Adrenal gland (tissue), 12 donors: ENCODE results near the gene CEND1. TPM values are rescaled to one million over a fixed set of nuclear protein-coding genes. Genes with fewer than 3 reads are reported as not detected.

Experiments used
- DNase-seq, 7 donors: peaks; one replicate each; pipeline ENCODE4 v3.0.0-alpha.2; 2019 to 2020
- H3K27ac ChIP-seq, 5 donors: fragments of 200-600 bp; sonication (generic) in 4 of 5; 1 replicate in 3 of 5; 2 replicates in 2 of 5; pipeline versions ENCODE4 v1.5.1 to v1.8.0; 2016 to 2020; ENCODE audit warnings: mild to moderate bottlenecking in 1 of 5
- H3K27me3 ChIP-seq: fragments of 200-600 bp; 2 replicates; pipeline ENCODE4 v1.8.0; 2021
- H3K36me3 ChIP-seq, 2 donors: fragments of 200-600 bp; replicated peaks in 1 of 2; 1 replicate in 1 of 2; 2 replicates in 1 of 2; pipeline versions ENCODE4 v1.5.1 to v1.8.0; 2018 to 2022
- H3K4me1 ChIP-seq, 2 donors: fragments of 200-600 bp; replicated peaks in 1 of 2; 1 replicate in 1 of 2; 2 replicates in 1 of 2; pipeline versions ENCODE4 v1.5.1 to v1.8.0; 2018 to 2021
- H3K4me3 ChIP-seq, 4 donors: fragments of 200-600 bp; sonication (generic) in 3 of 4; one replicate each; pipeline ENCODE4 v1.5.1; 2016 to 2018
- H3K9me3 ChIP-seq, 3 donors: fragments of 200-600 bp; sonication (generic) in 1 of 3; replicated peaks in 1 of 3; 1 replicate in 2 of 3; 2 replicates in 1 of 3; pipeline versions ENCODE4 v1.5.1 to v1.8.0; 2016 to 2021
- CTCF ChIP-seq, 6 experiments: fragments of 450-650 bp in 4 of 6; fragments of 200-600 bp in 2 of 6; sonication (generic) in 1 of 6; IDR thresholded peaks; 1 replicate in 5 of 6; 2 replicates in 1 of 6; pipeline versions ENCODE4 v1.5.1 to v1.8.0; 2016 to 2021; ENCODE audit warnings: antibody characterized with exemption in 6 of 6, mild to moderate bottlenecking in 2 of 6, moderate library complexity in 1 of 6
- POLR2A ChIP-seq, 2 donors: fragments of 450-650 bp; IDR thresholded peaks; one replicate each; pipeline ENCODE4 v1.6.1; 2017; ENCODE audit warnings: antibody characterized with exemption in 2 of 2, mild to moderate bottlenecking in 2 of 2, moderate library complexity in 1 of 2
- WGBS, 4 donors: extraction: QIAGEN DNeasy Blood & Tissue Kit in 2 of 4; methylation state at CpG; one replicate each; pipeline versions ENCODE4 v1.1.5 to v1.1.7; 2013 to 2017; 5-methylcytosine and 5-hydroxymethylcytosine counted together
- intact Hi-C, 2 donors: fragments of 100-400 bp; cut with DNase I; formaldehyde crosslinking; loops; one replicate each; pipeline versions ENCODE4 v1.14.1 to v1.15.0; 2022 to 2023
- polyA plus RNA-seq, 3 donors: library from polyadenylated mRNA; stranded (reverse); fragments of 200-250 nt in 2 of 3; fragments of 350-450 nt in 1 of 3; fragmentation: Illumina TruSeq in 1 of 3; extraction: RNeasy Lipid Tissue Mini Kit (QIAGEN cat#74804) in 1 of 3; gene quantifications; one replicate each; pipeline ENCODE4 v1.2.3, GENCODE V29; 2013 to 2014
- total RNA-seq, 9 donors: library from RNA; depleted of rRNA in 4 of 9; stranded (reverse); fragments of >200 nt in 4 of 9; fragments of 120-200 nt in 1 of 9; fragmentation: NEBNext Ultra II Directional in 1 of 9; extraction: Animal tissue kit (Norgen Biotek cat#: 25700) in 1 of 9; gene quantifications; one replicate each; pipeline versions ENCODE4 v1.1.0 to v1.2.4, GENCODE V29; 2013 to 2023
- donor health status: healthy with polysubstance abuse.
- donor health status: Bipolar disorder and iron deficiency.
- donor health status: DM: yes; HTN: yes; CAD: no.
- donor health status: DM: no; HTN: no; CAD: no.
- donor health status: DM: no; HTN: no; CAD: no.
- donor health status: DM: yes; HTN: yes; CAD: no.

Gene CEND1
- total and polyA plus RNA-seq, 12 donors = 0.42 to 14.5 (median 3.0) TPM; not detected in 4

- intact Hi-C loops = no loop called here
- Histone ChIP-seq H3K36me3 (peaks cover 0 to 28% of the 10 kb centered on the region in 2 donors), H3K4me1 (peaks cover 36 to 64% of the 10 kb centered on the region in 2 donors), H3K9me3 (no peaks in the 10 kb centered on the region), H3K27me3 (no peaks in the 10 kb centered on the region), H3K27ac (peak overlapping the region in 3 of 5 donors; percentile 17 to 67 (median 48)), H3K4me3 (peak overlapping the region in 2 of 4 donors; percentile 26 to 54)
- no peak for DNase-seq
- 5 to 13% (median 6%) methylated on average over 6 to 22 of the region's 22 CpGs for WGBS, 4 donors
- TF ChIP-seq CTCF (IDR thresholded peaks at IDR 0.05) = no peak
- no peak for TF ChIP-seq POLR2A (IDR thresholded peaks at IDR 0.05)
Observed at GRCh38 chr11:826836-827145, 36.9 kb upstream of the CEND1 start.

- no peak for DNase-seq
- peak overlapping the region in 1 of 4 donors; percentile 54 for H3K4me3 ChIP-seq
- H3K27me3 ChIP-seq = no peaks in the 10 kb centered on the region
- H3K36me3 ChIP-seq = peaks cover 0 to 28% of the 10 kb centered on the region in 2 donors
- H3K27ac ChIP-seq = no peak overlapping the region
- no peaks in the 10 kb centered on the region for H3K9me3 ChIP-seq
- WGBS, 4 donors = 76 to 85% (median 83%) methylated on average over 6 to 9 of the region's 9 CpGs
- no peak for TF ChIP-seq POLR2A (IDR thresholded peaks at IDR 0.05)
- TF ChIP-seq CTCF (IDR thresholded peaks at IDR 0.05) = no peak
- peaks cover 36 to 65% of the 10 kb centered on the region in 2 donors for H3K4me1 ChIP-seq
- intact Hi-C loops = no loop called here
Observed at GRCh38 chr11:826227-826621, 36.3 kb upstream of the CEND1 start.

GRCh38 chr11:825366-826226, 35.7 kb upstream of the CEND1 start:
- DNase-seq = no peak
- intact Hi-C loops = no loop called here
- TF ChIP-seq POLR2A (IDR thresholded peaks at IDR 0.05) = no peak
- peaks cover 41 to 65% of the 10 kb centered on the region in 2 donors for H3K4me1 ChIP-seq
- 61 to 76% (median 69%) methylated on average over 8 to 12 of the region's 12 CpGs for WGBS, 4 donors
- no peaks in the 10 kb centered on the region for H3K27me3 ChIP-seq
- peaks cover 0 to 28% of the 10 kb centered on the region in 2 donors for H3K36me3 ChIP-seq
- H3K27ac ChIP-seq = no peak overlapping the region
- H3K9me3 ChIP-seq = no peaks in the 10 kb centered on the region
- no peak overlapping the region for H3K4me3 ChIP-seq

GRCh38 chr11:824942-825341, 35.1 kb upstream of the CEND1 start:
- intact Hi-C loops = no loop called here
- Histone ChIP-seq H3K27ac (no peak overlapping the region), H3K27me3 (no peaks in the 10 kb centered on the region), H3K4me1 (peaks cover 45 to 64% of the 10 kb centered on the region in 2 donors), H3K36me3 (peaks cover 0 to 28% of the 10 kb centered on the region in 2 donors), H3K9me3 (no peaks in the 10 kb centered on the region), H3K4me3 (no peak overlapping the region)
- WGBS, 4 donors = 80 to 84% (median 82%) methylated on average over 5 to 11 of the region's 11 CpGs
- TF ChIP-seq POLR2A (IDR thresholded peaks at IDR 0.05) (no peak), CTCF (IDR thresholded peaks at IDR 0.05) (no peak)
- no peak for DNase-seq
